Gastroesophageal sphincter (tissue), 3 donors: Measurements from ENCODE around the gene ZNF396.

Experiments
- CTCF ChIP-seq, 4 experiments: fragments of 200-600 bp in 2 of 4; fragments of 450-650 bp in 2 of 4; sonication (generic) in 1 of 4; IDR thresholded peaks; one replicate each; pipeline ENCODE4 v1.5.1; 2017 to 2019; ENCODE audit warnings: antibody characterized with exemption in 4 of 4, mild to moderate bottlenecking in 2 of 4, moderate library complexity in 2 of 4
- EP300 ChIP-seq: sonication (generic); formaldehyde crosslinking; IDR thresholded peaks from one replicate; pipeline ENCODE4 v1.6.1; 2017; ENCODE audit warnings: antibody characterized with exemption, mild to moderate bottlenecking
- POLR2A ChIP-seq, 2 donors: fragments of 450-650 bp; IDR thresholded peaks; one replicate each; pipeline ENCODE4 v1.6.1; 2017; ENCODE audit warnings: antibody characterized with exemption in 2 of 2, mild to moderate bottlenecking in 2 of 2, moderate library complexity in 1 of 2
- POLR2AphosphoS5 ChIP-seq: sonication (generic); formaldehyde crosslinking; IDR thresholded peaks from one replicate; pipeline ENCODE4 v1.6.1; 2017; ENCODE audit warnings: antibody characterized with exemption

GRCh38 chr18:35355140-35355618, 22.0 kb downstream of the ZNF396 start:
- TF ChIP-seq POLR2AphosphoS5 (no peak), POLR2A (IDR thresholded peaks at IDR 0.05) (no peak), CTCF (IDR thresholded peaks at IDR 0.05) (peak; percentile 21 to 79 (median 69)), EP300 (no peak)
